Pancreas (tissue), 10 donors: ENCODE results near the gene VPS13D. TPM values are rescaled to one million over a fixed set of nuclear protein-coding genes. Genes with fewer than 3 reads are reported as not detected.

Source experiments
- ATAC-seq, 4 donors: fragments of 200-7000 bp; cut with Tn5 transposase; one replicate each; pipeline versions ENCODE4 v1.8.0 to v1.9.1; 2020; ENCODE audit warnings: mild to moderate bottlenecking in 4 of 4, moderate library complexity in 4 of 4
- DNase-seq, 6 donors: peaks; one replicate each; pipeline ENCODE4 v3.0.0-alpha.2; 2020
- FAIRE-seq: peaks from 2 replicates; lab custom pipeline; 2012; peaks lifted over from hg19 to GRCh38; lab: Jason Lieb, UNC
- H3K27ac ChIP-seq, 4 donors: fragments of 200-600 bp; sonication (generic); 1 replicate in 3 of 4; 2 replicates in 1 of 4; pipeline versions ENCODE4 v1.5.0 to v1.8.0; 2020
- H3K27me3 ChIP-seq, 4 donors: fragments of 200-600 bp; one replicate each; pipeline ENCODE4 v1.8.0; 2021
- H3K36me3 ChIP-seq, 3 donors: fragments of 200-600 bp; sonication (generic) in 1 of 3; one replicate each; pipeline versions ENCODE4 v1.5.0 to v1.8.0; 2020 to 2021
- H3K4me1 ChIP-seq, 3 donors: fragments of 200-600 bp; one replicate each; pipeline ENCODE4 v1.8.0; 2021
- H3K4me3 ChIP-seq, 4 donors: fragments of 200-600 bp; sonication (generic) in 2 of 4; one replicate each; pipeline versions ENCODE4 v1.5.0 to v1.8.0; 2020 to 2021
- H3K9me3 ChIP-seq, 4 donors: fragments of 200-600 bp; one replicate each; pipeline ENCODE4 v1.8.0; 2021
- CTCF ChIP-seq, 4 donors: fragments of 200-600 bp; sonication (generic) in 3 of 4; IDR thresholded peaks; one replicate each; pipeline versions ENCODE4 v1.5.0 to v1.8.0; 2021; ENCODE audit warnings: antibody characterized with exemption in 4 of 4
- WGBS, 2 donors: extraction: QIAGEN DNeasy Blood & Tissue Kit; methylation state at CpG; one replicate each; pipeline ENCODE4 v1.1.7; 2013; 5-methylcytosine and 5-hydroxymethylcytosine counted together
- intact Hi-C, 3 donors: fragments of 100-400 bp; cut with DNase I; formaldehyde crosslinking; loops; one replicate each; pipeline versions ENCODE4 v1.11.1 to v1.14.2; 2022
- polyA plus RNA-seq, 2 donors: library from polyadenylated mRNA; stranded (reverse); fragments of 200-250 nt; gene quantifications; one replicate each; pipeline ENCODE4 v1.2.3, GENCODE V29; 2013
- total RNA-seq, 6 donors: library from RNA; stranded (reverse); fragmentation: NEBNext Ultra II Directional in 4 of 6; extraction: Animal tissue kit (Norgen Biotek cat#: 25700) in 4 of 6; gene quantifications; one replicate each; pipeline versions ENCODE4 v1.2.1 to v1.2.4, GENCODE V29; 2021 to 2023
- donor health status: healthy with polysubstance abuse.
- donor health status: DM: no; HTN: no; CAD: no; lungs with moderate emphysema.
- donor health status: DM: no; HTN: no; CAD: no.
- donor health status: control.
- donor health status: control.
- donor health status: Bipolar disorder and iron deficiency.
- donor health status: DM: yes; HTN: yes; CAD: no.
- donor health status: DM: no; HTN: no; CAD: no.
- donor health status: DM: no; HTN: no; CAD: no.
- donor health status: DM: yes; HTN: yes; CAD: no.

Gene VPS13D
- total and polyA plus RNA-seq, 8 donors = 13.7 to 39.0 (median 24.8) TPM

GRCh38 chr1:12441414-12442105 lies 211.7 kb downstream of the VPS13D start:
- DNase-seq = no peak
- no peak for ATAC-seq
- 30 to 33% methylated on average over 7 of the region's 7 CpGs for WGBS, 2 donors
- Histone ChIP-seq H3K27me3 (no peaks in the 10 kb centered on the region), H3K9me3 (no peaks in the 10 kb centered on the region), H3K27ac (no peak overlapping the region), H3K36me3 (no peaks in the 10 kb centered on the region), H3K4me1 (no peaks in the 10 kb centered on the region), H3K4me3 (no peak overlapping the region)
- no peak for FAIRE-seq
- intact Hi-C loops = no loop called here
- TF ChIP-seq CTCF (IDR thresholded peaks at IDR 0.05) = no peak

- 89 to 94% methylated on average over 1 of the region's 1 CpG for WGBS, 2 donors
- TF ChIP-seq CTCF (IDR thresholded peaks at IDR 0.05) = no peak
Observed at GRCh38 chr1:12442217-12442616, 212.4 kb downstream of the VPS13D start.

GRCh38 chr1:12443151-12443550 lies 213.3 kb downstream of the VPS13D start:
- peaks cover 0 to 9% (median 0%) of the 10 kb centered on the region in 3 donors for H3K4me1 ChIP-seq
- FAIRE-seq (no peak), DNase-seq (no peak), ATAC-seq (no peak)
- H3K27me3 ChIP-seq = no peaks in the 10 kb centered on the region
- no peaks in the 10 kb centered on the region for H3K9me3 ChIP-seq
- intact Hi-C loops = no loop called here
- H3K4me3 ChIP-seq = no peak overlapping the region
- no peak for TF ChIP-seq CTCF (IDR thresholded peaks at IDR 0.05)
- no peaks in the 10 kb centered on the region for H3K36me3 ChIP-seq
- no peak overlapping the region for H3K27ac ChIP-seq

More at GRCh38 chr1:12442217-12442616, 212.4 kb downstream of the VPS13D start:
- no peak overlapping the region for H3K27ac ChIP-seq
- no peaks in the 10 kb centered on the region for H3K27me3 ChIP-seq
- H3K4me3 ChIP-seq = no peak overlapping the region
- H3K4me1 ChIP-seq = peaks cover 0 to 6% (median 0%) of the 10 kb centered on the region in 3 donors
- no peaks in the 10 kb centered on the region for H3K9me3 ChIP-seq
- H3K36me3 ChIP-seq = no peaks in the 10 kb centered on the region
- ATAC-seq (no peak), DNase-seq (no peak), FAIRE-seq (no peak)
- intact Hi-C loops = no loop called here

DNA sequence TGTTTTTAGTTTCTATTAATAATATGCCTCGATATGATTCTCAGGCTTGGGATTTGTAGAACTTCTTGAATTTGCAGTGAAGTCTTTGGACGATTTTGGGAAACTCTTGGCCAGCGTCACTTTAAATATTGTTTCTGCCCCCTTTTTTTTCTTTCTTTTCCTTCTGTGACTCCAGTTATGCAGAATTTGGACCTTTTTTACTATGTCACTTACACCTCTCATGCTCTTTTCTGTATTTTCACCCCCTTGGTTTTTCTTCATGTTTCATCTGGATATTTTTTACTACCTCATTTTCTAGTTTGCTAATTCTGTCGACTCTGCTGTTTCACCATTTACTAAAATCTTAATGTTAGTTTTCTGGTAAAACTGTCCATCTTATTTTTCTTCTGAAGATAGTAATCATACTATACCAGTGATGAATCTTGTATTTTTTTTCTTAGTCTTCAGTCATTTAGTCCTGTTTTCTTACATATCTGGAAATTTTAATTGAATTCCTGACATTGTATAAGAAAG lies 214.6 kb downstream of the VPS13D start:
- ATAC-seq = no peak
- FAIRE-seq = no peak
- H3K9me3 ChIP-seq = no peaks in the 10 kb centered on the region
- peaks cover 9 to 22% (median 11%) of the 10 kb centered on the region in 3 donors for H3K4me1 ChIP-seq
- intact Hi-C loops = no loop called here
- no peak overlapping the region for H3K27ac ChIP-seq
- no peak overlapping the region for H3K4me3 ChIP-seq
- no peak for DNase-seq
- no peaks in the 10 kb centered on the region for H3K27me3 ChIP-seq
- TF ChIP-seq CTCF (IDR thresholded peaks at IDR 0.05) = no peak
- no peaks in the 10 kb centered on the region for H3K36me3 ChIP-seq
- WGBS, 2 donors = 91 to 97% methylated on average over 4 of the region's 4 CpGs

DNA sequence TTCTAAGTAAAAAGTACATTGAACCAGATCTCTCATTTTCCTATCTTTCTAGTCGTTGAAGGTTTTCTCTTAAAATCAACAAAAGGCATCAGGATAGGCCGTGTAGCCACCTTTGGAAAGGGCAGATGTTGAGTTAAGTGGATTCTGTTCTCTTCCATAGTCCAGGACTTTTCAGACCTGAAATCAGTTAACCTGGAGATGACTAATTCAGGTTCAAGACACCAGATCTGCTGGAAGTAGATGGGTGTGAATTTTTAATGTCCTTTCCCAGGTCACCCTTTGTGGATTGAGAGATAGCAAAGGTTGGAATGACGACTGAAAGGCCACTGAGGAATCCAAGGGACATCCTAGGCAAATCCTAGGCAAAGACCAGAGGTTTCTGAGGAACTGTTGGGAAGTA lies 215.4 kb downstream of the VPS13D start:
- Histone ChIP-seq H3K36me3 (no peaks in the 10 kb centered on the region), H3K27ac (no peak overlapping the region), H3K4me3 (no peak overlapping the region), H3K4me1 (peaks cover 18 to 30% (median 20%) of the 10 kb centered on the region in 3 donors), H3K27me3 (no peaks in the 10 kb centered on the region), H3K9me3 (no peaks in the 10 kb centered on the region)
- DNase-seq (no peak), FAIRE-seq (no peak), ATAC-seq (no peak)
- intact Hi-C loops = no loop called here
- 70 to 73% methylated on average over 3 of the region's 3 CpGs for WGBS, 2 donors
- TF ChIP-seq CTCF (IDR thresholded peaks at IDR 0.05) = no peak
